T-helper 1 cell treated with Interleukin-12 subunit alpha and Interleukin-12 subunit beta and Interleukin-4 antibody, amounts not matched to agents 30 μg/mL and 1 μg/mL, for 36 hours (primary cell): ENCODE results near the gene TNFRSF6B.

Source experiments
- H3K27ac Mint-ChIP-seq: one replicate; pipeline ENCODE4 v1.8.0; 2021; ENCODE audit warnings: mild to moderate bottlenecking, mixed read lengths
- H3K27me3 Mint-ChIP-seq: one replicate; pipeline ENCODE4 v1.8.0; 2021; ENCODE audit warnings: low read depth, mixed read lengths
- H3K36me3 Mint-ChIP-seq: one replicate; pipeline ENCODE4 v1.8.0; 2021; ENCODE audit warnings: low read depth, mixed read lengths
- H3K4me1 Mint-ChIP-seq: one replicate; pipeline ENCODE4 v1.8.0; 2021; ENCODE audit warnings: low read depth, mixed read lengths
- H3K4me3 Mint-ChIP-seq: one replicate; pipeline ENCODE4 v1.8.0; 2021; ENCODE audit warnings: mild to moderate bottlenecking, moderate library complexity, mixed read lengths
- H3K9me3 Mint-ChIP-seq: one replicate; pipeline ENCODE4 v1.8.0; 2021; ENCODE audit warnings: mixed read lengths

TNFRSF6B gene

GRCh38 chr20:63745961-63746731 is 49.7 kb downstream of the TNFRSF6B start:
- Mint-ChIP-seq H3K27me3 (no peaks in the 10 kb centered on the region), H3K36me3 (no peaks in the 10 kb centered on the region), H3K4me1 (peaks cover 6% of the 10 kb centered on the region), H3K4me3 (no peak overlapping the region), H3K9me3 (no peaks in the 10 kb centered on the region), H3K27ac (no peak overlapping the region)

DNA sequence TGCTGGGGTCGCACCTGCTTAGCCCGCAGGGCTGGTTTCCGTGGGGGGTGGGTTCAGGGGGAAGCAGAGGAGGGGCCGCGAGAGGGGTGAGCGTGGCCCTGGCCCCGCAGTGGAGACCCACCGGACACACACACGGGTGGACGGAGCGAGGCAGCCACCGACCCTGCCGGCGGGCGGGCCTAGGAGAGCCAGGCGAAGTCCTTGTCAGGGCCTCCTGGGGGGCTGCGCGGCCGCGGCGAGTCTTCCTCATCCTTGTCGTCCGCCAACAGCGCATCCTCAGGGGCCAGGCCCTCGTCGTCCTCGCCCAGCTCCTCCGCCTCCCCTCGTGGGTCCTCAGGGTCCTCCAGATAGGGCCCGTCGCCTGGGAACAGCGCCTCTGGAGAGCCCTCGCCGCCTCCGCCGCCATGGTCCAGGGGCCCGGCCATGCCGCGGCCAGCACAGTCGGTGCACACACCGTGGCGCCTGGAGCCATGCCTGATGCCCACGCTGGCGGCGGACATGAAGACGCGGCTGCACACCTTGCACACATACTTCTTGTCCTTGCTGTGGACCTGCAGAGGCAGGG is 50.4 kb downstream of the TNFRSF6B start:
- H3K36me3 Mint-ChIP-seq = no peaks in the 10 kb centered on the region
- H3K4me3 Mint-ChIP-seq = no peak overlapping the region
- no peaks in the 10 kb centered on the region for H3K9me3 Mint-ChIP-seq
- H3K27me3 Mint-ChIP-seq = no peaks in the 10 kb centered on the region
- H3K27ac Mint-ChIP-seq = no peak overlapping the region
- H3K4me1 Mint-ChIP-seq = peaks cover 9% of the 10 kb centered on the region

GRCh38 chr20:63747622-63748069 is 51.2 kb downstream of the TNFRSF6B start:
- Mint-ChIP-seq H3K36me3 (no peaks in the 10 kb centered on the region), H3K9me3 (no peaks in the 10 kb centered on the region), H3K4me3 (no peak overlapping the region), H3K27ac (no peak overlapping the region), H3K4me1 (peaks cover 9% of the 10 kb centered on the region), H3K27me3 (no peaks in the 10 kb centered on the region)
